WTC11 (cell line): ENCODE measurements around the gene LRRC49. TPM values are rescaled to one million over a fixed set of nuclear protein-coding genes. Genes with fewer than 3 reads are reported as not detected.

Experiments
- ATAC-seq: fragments of 200-7000 bp; cut with Tn5 transposase; 2 replicates; pipeline ENCODE4 v1.10.0; 2021; ENCODE audit warnings: mild to moderate bottlenecking, moderate library complexity
- CTCF ChIA-PET: fragments of 300-600 bp; sonication (Branson Sonifier 250); formaldehyde crosslinking; loops from one replicate; lab custom pipeline; 2021; ENCODE audit warnings: antibody characterized with exemption; lab: Charles Lee
- POLR2A ChIA-PET: fragments of 350-600 bp; sonication (Branson Sonifier 250); formaldehyde crosslinking; loops from one replicate; lab custom pipeline; 2021; ENCODE audit warnings: antibody characterized with exemption; lab: Charles Lee
- DNase-seq: peaks from one replicate; pipeline ENCODE4 v3.0.0; 2021; ENCODE audit warnings: low spot score
- H3K27ac Mint-ChIP-seq: 2 replicates; pipeline ENCODE4 v1.8.0; 2021; ENCODE audit warnings: mixed read lengths
- H3K27me3 Mint-ChIP-seq: 2 replicates; pipeline ENCODE4 v1.8.0; 2021; ENCODE audit warnings: low read depth, mild to moderate bottlenecking, moderate library complexity, mixed read lengths
- H3K36me3 Mint-ChIP-seq: 2 replicates; pipeline ENCODE4 v1.8.0; 2021; ENCODE audit warnings: mixed read lengths
- H3K4me1 Mint-ChIP-seq: 2 replicates; pipeline ENCODE4 v1.8.0; 2022; ENCODE audit warnings: mixed read lengths
- H3K4me3 Mint-ChIP-seq: 2 replicates; pipeline ENCODE4 v1.8.0; 2021; ENCODE audit warnings: mild to moderate bottlenecking, moderate library complexity, mixed read lengths
- H3K9me3 Mint-ChIP-seq: 2 replicates; pipeline ENCODE4 v1.8.0; 2021; ENCODE audit warnings: mixed read lengths
- CBFB ChIP-seq: sonication (generic); formaldehyde crosslinking; IDR thresholded peaks from 2 replicates; pipeline ENCODE4 v1.8.1; 2022; ENCODE audit warnings: mild to moderate bottlenecking, low read depth, missing genetic modification reagents
- ESRRA ChIP-seq: sonication (generic); formaldehyde crosslinking; IDR thresholded peaks from 2 replicates; pipeline ENCODE4 v1.8.1; 2022; ENCODE audit warnings: mild to moderate bottlenecking, missing genetic modification reagents, borderline replicate concordance
- ETV6 ChIP-seq: sonication (generic); formaldehyde crosslinking; IDR thresholded peaks from 2 replicates; pipeline ENCODE4 v1.8.1; 2022; ENCODE audit warnings: mild to moderate bottlenecking, missing genetic modification reagents
- JUN ChIP-seq: sonication (generic); formaldehyde crosslinking; IDR thresholded peaks from 2 replicates; pipeline ENCODE4 v1.8.0; 2023; ENCODE audit warnings: mild to moderate bottlenecking, missing genetic modification reagents
- KAT7 ChIP-seq: sonication (generic); formaldehyde crosslinking; IDR thresholded peaks from 2 replicates; pipeline ENCODE4 v1.8.1; 2023; ENCODE audit warnings: missing genetic modification reagents, mild to moderate bottlenecking, borderline replicate concordance
- MAX ChIP-seq: sonication (generic); formaldehyde crosslinking; IDR thresholded peaks from 2 replicates; pipeline ENCODE4 v1.8.0; 2022; ENCODE audit warnings: mild to moderate bottlenecking, missing genetic modification reagents
- MXD4 ChIP-seq: fragments of 250-450 bp; sonication (Bioruptor Pico); IDR thresholded peaks from 2 replicates; pipeline ENCODE4 v1.8.0; 2021; ENCODE audit warnings: mild to moderate bottlenecking, moderate library complexity, borderline replicate concordance
- NR1H2 ChIP-seq: sonication (generic); formaldehyde crosslinking; IDR thresholded peaks from 2 replicates; pipeline ENCODE4 v1.9.0; 2021; ENCODE audit warnings: mild to moderate bottlenecking, moderate library complexity, missing genetic modification reagents
- PRDM15 ChIP-seq: sonication (generic); formaldehyde crosslinking; IDR thresholded peaks from 2 replicates; pipeline ENCODE4 v1.8.0; 2022; ENCODE audit warnings: missing genetic modification reagents
- PRRX2 ChIP-seq: fragments of 250-450 bp; sonication (Bioruptor Pico); IDR thresholded peaks from 2 replicates; pipeline ENCODE4 v1.8.0; 2021; ENCODE audit warnings: mild to moderate bottlenecking
- SOX15 ChIP-seq: fragments of 250-450 bp; sonication (Bioruptor Pico); IDR thresholded peaks from 2 replicates; pipeline ENCODE4 v1.9.0; 2021; ENCODE audit warnings: mild to moderate bottlenecking
- STAT6 ChIP-seq: sonication (generic); formaldehyde crosslinking; conservative IDR thresholded peaks from 2 replicates; pipeline ENCODE4 v1.8.1; 2023; ENCODE audit warnings: mild to moderate bottlenecking, low read depth, missing genetic modification reagents, moderate library complexity
- TCF7 ChIP-seq: sonication (generic); formaldehyde crosslinking; IDR thresholded peaks from 2 replicates; pipeline ENCODE4 v1.8.0; 2022; ENCODE audit warnings: mild to moderate bottlenecking, low read depth, missing genetic modification reagents, moderate library complexity
- TP53 ChIP-seq: sonication (generic); formaldehyde crosslinking; IDR thresholded peaks from 2 replicates; pipeline ENCODE4 v1.8.1; 2023; ENCODE audit warnings: mild to moderate bottlenecking, missing genetic modification reagents
- USF2 ChIP-seq: sonication (generic); formaldehyde crosslinking; IDR thresholded peaks from 2 replicates; pipeline ENCODE4 v1.8.1; 2023; ENCODE audit warnings: mild to moderate bottlenecking, missing genetic modification reagents, moderate library complexity
- ZNF219 ChIP-seq: sonication (generic); formaldehyde crosslinking; IDR thresholded peaks from 2 replicates; pipeline ENCODE4 v1.8.0; 2023; ENCODE audit warnings: missing genetic modification reagents, mild to moderate bottlenecking, borderline replicate concordance
- ZNF532 ChIP-seq: fragments of 250-450 bp; sonication (Bioruptor Pico); IDR thresholded peaks from 2 replicates; pipeline ENCODE4 v1.9.0; 2021; ENCODE audit warnings: mild to moderate bottlenecking, borderline replicate concordance
- ZNF671 ChIP-seq: fragments of 250-450 bp; sonication (Bioruptor Pico); IDR thresholded peaks from 2 replicates; pipeline ENCODE4 v1.8.0; 2021; ENCODE audit warnings: mild to moderate bottlenecking
- total RNA-seq: library from RNA; stranded (reverse); gene quantifications from 3 replicates; pipeline ENCODE4 v1.2.3, GENCODE V29; 2021

LRRC49 gene
- total RNA-seq, 1 experiment from 2014 or later = 6.9 TPM

GRCh38 chr15:70876011-70876410, 16.6 kb upstream of the LRRC49 start (continued):
- no peak for TF ChIP-seq MXD4 (CRISPR knock-in tag)
- no peak for TF ChIP-seq TP53 (CRISPR knock-in tag)
- TF ChIP-seq ZNF532 (CRISPR knock-in tag) = no peak
- TF ChIP-seq ZNF219 = no peak
- no peak for TF ChIP-seq CBFB
- no peak for TF ChIP-seq PRRX2 (CRISPR knock-in tag)
- TF ChIP-seq SOX15 (CRISPR knock-in tag) = no peak
- no peak for TF ChIP-seq ESRRA
- TF ChIP-seq USF2 (CRISPR knock-in tag) = no peak
- no peak for TF ChIP-seq JUN (CRISPR knock-in tag)
- no peak for TF ChIP-seq KAT7

- H3K4me1 Mint-ChIP-seq = no peaks in the 10 kb centered on the region
- TF ChIP-seq PRDM15 (CRISPR knock-in tag) (no peak), TCF7 (no peak), STAT6 (CRISPR knock-in tag) (no peak), NR1H2 (no peak), ZNF671 (CRISPR knock-in tag) (no peak), MAX (CRISPR knock-in tag) (no peak), ETV6 (CRISPR knock-in tag) (no peak)
- H3K4me3 Mint-ChIP-seq = no peak overlapping the region
- H3K9me3 Mint-ChIP-seq = peaks cover 14% of the 10 kb centered on the region; the same call in 1 of the 2 replicates
- no peak overlapping the region for H3K27ac Mint-ChIP-seq
- no peak for DNase-seq
- H3K27me3 Mint-ChIP-seq = no peaks in the 10 kb centered on the region
- peaks cover 3% of the 10 kb centered on the region for H3K36me3 Mint-ChIP-seq
- ATAC-seq = no peak
- CTCF ChIA-PET = no interaction called here
- POLR2A ChIA-PET = no interaction called here
Observed at GRCh38 chr15:70876683-70877082, 15.9 kb upstream of the LRRC49 start.
